NCI-H82 treated with DMSO at 0.1 percent for 48 hours (cell line): Measurements from ENCODE around the gene THSD1.
"Not testable (repeated sequence)": the region's sequence is repeated elsewhere in the genome, so short reads cannot be mapped to it uniquely, and the experiment has no call there.

Experiments used
- DNase-seq: peaks from one replicate; lab custom pipeline; 2025; ENCODE audit not compliant: unreplicated experiment; lab: John Stamatoyannopoulos, UW

The THSD1 gene

GRCh38 chr13:52359534-52359933, 46.4 kb downstream of the THSD1 start:
- no peak for DNase-seq

DNA sequence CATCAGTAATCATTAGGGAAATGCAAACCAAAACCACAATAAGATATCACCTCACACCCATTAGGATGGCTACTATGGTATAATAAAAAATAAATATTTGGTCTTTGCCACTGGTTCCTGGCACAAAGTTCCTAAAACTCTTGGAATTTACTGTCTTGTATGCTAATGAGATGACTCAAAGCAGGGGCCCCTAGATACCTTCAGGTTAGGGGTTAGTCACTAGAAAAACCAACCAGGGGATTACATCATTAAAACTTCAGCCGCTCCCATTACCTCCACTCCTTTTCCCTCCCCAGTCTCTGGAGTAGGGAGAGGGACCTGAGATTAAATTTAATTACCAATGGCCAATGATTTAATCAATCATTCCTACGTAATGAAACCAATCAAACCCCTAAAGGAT, 49.6 kb downstream of the THSD1 start:
- no peak for DNase-seq

- no peak for DNase-seq
These were observed 52.8 kb downstream of the THSD1 start for GRCh38 chr13:52353193-52353592.

DNA sequence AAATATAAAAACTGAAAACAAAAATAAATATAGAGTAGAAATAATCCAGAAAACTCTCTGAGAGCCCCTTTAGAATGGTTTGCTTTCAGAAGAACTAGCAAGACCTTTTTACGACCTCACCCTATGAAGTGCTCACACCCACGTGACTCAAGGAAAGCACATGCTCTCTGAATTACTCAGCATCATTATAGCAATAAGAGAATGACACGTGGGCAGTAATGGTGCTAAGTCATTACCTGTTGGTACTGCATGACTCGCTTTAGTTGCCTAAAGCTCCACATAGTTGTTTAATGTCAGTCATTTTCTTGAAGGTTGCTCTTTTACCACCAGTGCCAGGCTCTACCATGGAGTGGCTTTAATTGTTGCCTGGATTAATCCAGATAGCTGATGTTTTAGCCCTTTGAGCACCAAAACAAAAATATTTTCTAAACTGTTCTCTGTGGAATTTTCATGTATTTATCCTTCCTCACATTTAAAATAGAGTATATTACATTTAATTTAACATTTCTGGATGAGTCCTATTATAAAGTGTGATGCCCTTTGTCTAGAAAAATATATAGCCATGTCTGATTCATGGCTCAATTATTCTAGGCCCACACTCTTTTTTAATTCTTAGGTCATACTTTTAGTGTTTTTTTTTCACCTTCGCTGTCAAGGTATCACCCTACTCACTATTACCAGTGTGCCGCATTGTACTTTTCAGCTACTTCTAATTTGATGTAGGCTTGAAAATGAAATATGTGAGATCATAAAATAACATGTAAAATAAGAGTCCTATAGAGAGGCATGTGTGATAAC, 56.8 kb downstream of the THSD1 start:
- no peak for DNase-seq

- DNase-seq = no peak
These were observed 57.9 kb downstream of the THSD1 start for GRCh38 chr13:52348071-52348470.

DNA sequence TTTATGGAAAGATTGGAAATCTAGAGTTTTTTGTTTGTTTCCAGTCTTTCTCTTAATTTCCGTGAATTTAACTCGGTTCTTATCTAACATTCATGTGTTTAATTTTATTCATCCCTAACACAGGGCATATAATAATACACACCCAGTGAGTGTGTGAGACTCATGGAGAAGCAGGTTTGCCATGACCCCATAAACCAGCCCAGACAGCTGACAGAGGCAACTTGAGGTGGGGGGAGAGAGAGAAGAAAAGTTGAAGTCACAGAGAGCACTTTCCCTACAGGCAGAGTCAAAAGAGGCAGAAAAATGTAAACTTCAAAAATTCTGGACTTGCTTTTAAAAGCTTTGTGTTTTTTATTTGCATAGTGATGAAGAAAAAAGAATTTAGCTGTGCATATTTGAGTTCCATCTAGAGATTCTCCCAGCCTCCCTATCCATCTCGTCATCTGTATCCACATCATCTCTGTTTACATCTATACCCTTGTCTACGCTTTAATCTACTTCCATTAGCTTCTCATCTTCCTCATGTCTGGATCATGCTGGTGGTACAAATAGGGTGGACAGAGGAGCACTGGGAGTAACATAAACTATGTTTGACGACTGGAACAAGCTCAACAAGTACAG, 60.2 kb downstream of the THSD1 start:
- no peak for DNase-seq

- DNase-seq = no peak
These were observed 60.9 kb downstream of the THSD1 start for GRCh38 chr13:52345048-52345447.

GRCh38 chr13:52344108-52344507, 61.9 kb downstream of the THSD1 start:
- no peak for DNase-seq

DNA sequence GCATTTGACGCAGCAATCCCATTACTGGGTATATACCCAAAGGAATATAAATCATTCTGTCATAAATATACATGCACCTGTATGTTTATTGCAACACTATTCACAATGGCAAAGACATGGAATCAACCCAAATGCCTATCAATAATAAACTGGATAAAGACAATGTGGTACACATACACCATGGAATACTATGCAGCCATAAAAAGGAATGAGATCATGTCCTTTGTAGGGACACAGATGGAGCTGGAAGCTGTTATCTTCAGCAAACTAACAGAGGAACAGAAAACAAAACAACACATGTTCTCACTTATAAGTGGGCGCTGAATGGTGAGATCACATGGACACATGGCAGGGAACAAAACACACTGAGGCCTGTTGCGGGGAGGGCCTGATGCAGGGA, 63.8 kb downstream of the THSD1 start:
- DNase-seq = not testable (repeated sequence)

DNA sequence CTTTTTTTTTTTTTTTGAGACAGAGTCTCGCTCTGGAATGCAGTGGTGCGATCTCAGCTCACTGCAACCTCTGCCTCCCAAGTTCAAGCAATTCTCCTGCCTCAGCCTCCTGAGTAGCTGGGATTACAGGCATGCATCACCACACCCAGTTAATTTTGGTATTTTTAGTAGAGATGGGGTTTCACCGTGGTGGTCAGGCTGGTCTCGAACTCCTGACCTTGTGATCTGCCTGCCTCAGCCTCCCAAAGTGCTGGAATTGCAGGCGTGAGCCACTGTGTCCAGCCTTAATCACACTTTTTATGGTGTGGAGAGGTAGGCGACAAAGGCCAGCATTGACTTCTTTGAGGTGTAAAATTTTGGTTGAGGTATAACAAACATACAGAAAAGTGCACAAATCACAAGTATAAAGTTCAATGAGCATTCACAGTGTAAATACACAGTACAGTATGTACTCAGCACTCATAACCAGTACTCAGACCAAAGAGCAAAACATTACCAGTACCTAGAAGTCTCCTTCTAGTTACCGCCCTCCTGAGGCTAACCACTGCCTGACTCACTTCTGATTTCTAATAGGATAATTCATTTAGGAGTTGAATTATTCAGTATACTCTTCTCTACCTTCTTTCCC, 68.0 kb downstream of the THSD1 start:
- DNase-seq = not testable (repeated sequence)

DNA sequence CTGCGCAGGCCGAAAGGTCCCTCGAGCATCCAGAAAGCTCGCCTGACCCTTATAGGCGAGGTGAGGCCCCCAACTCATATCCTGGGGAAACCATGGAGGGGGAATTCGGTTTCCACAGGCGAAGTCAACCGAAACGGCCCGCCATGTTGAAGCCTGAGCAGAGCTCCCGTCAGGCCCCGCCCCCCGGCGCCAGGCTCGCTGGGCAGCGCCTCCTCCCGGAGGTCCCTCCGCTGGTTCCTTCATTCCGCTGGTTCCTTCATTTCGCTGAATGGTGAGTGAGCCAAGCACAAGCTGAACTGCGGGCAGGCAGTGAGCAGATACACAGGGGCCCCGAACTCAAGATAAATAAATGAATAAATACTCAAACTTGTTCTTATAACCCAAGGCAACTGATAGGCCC, 71.9 kb downstream of the THSD1 start:
- not testable (repeated sequence) for DNase-seq

DNA sequence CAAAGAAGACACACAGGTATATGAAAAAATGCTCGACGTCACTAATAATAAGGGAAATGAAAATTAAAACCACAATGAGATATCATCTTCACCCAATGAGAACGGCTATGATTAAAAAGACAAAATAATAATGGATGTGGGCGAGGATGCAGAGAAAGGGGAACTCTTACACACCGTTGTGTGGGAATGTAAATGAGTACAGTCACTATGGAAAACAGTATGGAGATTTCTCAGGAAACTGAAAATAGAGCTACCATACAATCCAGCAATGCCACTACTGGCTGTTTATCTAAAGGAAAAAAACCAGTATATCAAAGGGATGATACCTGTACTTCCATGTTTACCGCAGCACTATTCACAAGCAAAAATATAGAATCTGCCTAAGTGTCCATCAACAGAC, 74.1 kb downstream of the THSD1 start:
- DNase-seq = not testable (repeated sequence)
